CD4-positive, alpha-beta T cell treated with Interleukin-15 for 4 hours (primary cell): ENCODE data around the gene ARHGDIB.

ENCODE experiments used
- DNase-seq: peaks from one replicate; pipeline ENCODE4 v3.0.0-alpha.2; 2020; ENCODE audit warnings: low spot score

The ARHGDIB gene

GRCh38 chr12:14982991-14983390 is 21.6 kb upstream of the ARHGDIB start:
- no peak for DNase-seq

- DNase-seq, result no peak
These were observed 21.2 kb upstream of the ARHGDIB start for GRCh38 chr12:14982562-14982961.

DNA sequence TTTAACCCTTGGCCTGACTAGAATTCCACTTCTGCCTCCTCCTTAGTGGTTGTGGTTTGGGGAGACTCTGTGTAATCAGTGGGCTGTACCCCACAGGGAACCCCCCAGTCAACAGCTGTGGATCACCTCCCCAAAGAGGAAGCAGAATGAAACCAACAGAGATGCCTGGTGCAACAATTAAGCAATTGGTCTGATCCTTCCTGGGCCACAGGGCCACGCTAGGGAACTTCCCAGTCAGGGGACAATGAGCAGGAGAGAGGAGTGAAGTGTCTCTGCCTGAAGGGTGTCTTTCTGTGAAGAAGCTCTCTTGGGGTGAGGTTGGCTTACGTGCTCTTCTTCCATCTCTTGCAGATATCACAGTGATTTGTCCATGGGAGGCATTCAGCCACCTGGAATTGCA is 19.6 kb upstream of the ARHGDIB start:
- DNase-seq, result no peak

- no peak for DNase-seq
These were observed 18.1 kb upstream of the ARHGDIB start for GRCh38 chr12:14979468-14979867.

- DNase-seq, result no peak
These were observed 15.3 kb upstream of the ARHGDIB start for GRCh38 chr12:14976658-14977057.

DNA sequence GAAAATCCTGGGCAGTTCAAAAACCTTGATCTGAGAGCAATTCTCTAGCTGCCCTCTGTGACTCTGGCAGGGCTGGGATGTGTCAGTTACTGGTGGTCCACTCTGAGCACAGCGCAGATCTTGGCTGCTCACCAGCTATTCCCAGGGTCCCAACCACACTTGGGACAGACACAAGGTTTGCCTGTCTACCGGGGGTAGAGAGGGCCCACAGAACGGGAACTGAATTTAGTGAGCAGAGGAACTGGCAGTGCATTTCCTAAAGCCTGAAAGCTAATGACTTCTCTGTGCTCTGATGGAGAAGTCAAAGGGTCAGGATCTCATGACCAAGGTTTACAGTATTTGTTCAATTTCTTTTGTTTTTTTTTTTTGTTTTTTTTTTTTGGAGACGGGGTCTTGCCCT is 14.1 kb upstream of the ARHGDIB start:
- no peak for DNase-seq

GRCh38 chr12:14974633-14975032 is 13.2 kb upstream of the ARHGDIB start:
- no peak for DNase-seq

DNA sequence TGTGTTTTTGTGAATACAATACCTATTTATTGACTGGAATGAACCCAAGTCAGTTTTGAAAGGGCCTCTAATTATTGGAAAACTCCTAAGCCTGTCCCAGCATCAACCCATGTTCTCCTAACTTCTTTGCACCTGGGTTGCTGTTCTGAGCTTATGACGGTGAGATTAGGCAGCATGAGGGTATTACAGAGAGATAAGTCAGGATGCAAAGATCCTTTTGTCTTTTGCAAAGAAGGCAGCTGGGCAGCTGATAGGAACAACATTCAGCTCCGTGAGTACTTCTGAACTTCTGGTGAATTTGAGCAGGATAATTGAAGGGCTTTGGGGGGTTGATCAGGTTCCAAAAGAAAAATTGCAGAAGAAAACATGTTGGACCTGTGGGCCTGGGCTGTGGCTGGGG is 11.4 kb upstream of the ARHGDIB start, which contains the start of gene PDE6H:
PDE6H (plus strand) TSS at position 227 of the 400 bp plus-strand sequence. CDS start 4,971 bp downstream, outside the sequence.
- no peak for DNase-seq

GRCh38 chr12:14970473-14970872 is 9.1 kb upstream of the ARHGDIB start:
- DNase-seq, result no peak

DNA sequence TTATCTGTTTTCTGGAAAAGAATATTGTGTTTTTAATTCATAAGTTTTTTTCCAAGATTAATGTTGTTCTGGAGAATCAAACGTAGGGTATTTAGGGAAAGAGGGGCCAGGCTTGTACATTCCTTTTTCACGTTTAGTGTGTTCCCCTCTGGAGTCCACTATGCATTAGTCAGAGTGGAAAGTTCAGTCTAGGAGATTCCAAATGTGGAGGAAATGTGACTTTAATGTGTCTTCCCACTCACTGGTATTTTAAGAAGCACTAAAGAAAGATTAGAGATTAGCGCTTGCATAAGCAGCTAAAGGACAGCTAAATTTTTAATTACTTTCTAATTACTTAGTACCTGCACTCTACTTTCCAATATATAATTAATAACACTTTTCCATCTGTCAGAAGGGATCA is 7.1 kb upstream of the ARHGDIB start:
- no peak for DNase-seq

GRCh38 chr12:14965221-14965620 is 3.8 kb upstream of the ARHGDIB start:
- no peak for DNase-seq

DNA sequence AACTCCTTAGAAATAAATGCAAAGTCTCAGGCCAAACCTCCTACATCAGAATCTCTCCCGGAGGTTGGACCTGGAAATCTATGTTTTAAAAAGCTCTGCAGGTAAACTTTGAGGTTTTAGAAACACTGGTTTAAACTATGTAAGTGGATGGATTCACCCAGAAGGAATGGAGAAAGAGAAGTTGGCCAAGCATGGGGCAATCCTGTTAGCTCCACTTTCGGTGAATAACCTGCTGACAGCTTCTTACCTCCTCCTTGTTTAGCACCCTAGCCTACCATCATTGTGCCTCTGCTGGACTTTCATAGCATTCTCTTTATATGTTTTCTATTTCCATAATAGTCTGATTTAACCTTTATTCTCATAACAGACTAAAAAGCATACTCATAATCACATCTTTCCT is 3.0 kb upstream of the ARHGDIB start:
- DNase-seq, result no peak

- DNase-seq, result no peak
These were observed 2.1 kb upstream of the ARHGDIB start for GRCh38 chr12:14963520-14963919.

GRCh38 chr12:14962797-14963196 is 1.4 kb upstream of the ARHGDIB start:
- DNase-seq, result no peak

DNA sequence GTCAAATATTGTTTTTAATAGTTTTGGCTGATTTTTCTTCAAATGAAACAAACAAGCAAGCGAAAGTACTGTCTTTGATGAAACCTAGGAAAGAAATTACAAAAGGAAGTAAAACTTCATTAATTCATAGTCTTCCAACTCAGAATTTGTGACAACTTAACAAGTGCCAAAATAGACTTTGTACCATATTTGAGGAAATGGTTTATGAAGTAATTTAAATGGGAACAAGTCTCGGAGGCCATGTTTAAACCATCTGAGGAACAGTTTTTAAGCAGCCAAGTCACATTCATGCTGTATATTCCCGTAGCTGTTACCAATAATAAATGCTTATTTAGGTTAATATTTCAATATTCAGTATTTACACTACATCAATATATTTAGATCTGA is 745 bp upstream of the ARHGDIB start:
- DNase-seq, result no peak

GRCh38 chr12:14960548-14961465 is 594 bp downstream of the ARHGDIB start:
- peak; percentile 67 for DNase-seq

DNA sequence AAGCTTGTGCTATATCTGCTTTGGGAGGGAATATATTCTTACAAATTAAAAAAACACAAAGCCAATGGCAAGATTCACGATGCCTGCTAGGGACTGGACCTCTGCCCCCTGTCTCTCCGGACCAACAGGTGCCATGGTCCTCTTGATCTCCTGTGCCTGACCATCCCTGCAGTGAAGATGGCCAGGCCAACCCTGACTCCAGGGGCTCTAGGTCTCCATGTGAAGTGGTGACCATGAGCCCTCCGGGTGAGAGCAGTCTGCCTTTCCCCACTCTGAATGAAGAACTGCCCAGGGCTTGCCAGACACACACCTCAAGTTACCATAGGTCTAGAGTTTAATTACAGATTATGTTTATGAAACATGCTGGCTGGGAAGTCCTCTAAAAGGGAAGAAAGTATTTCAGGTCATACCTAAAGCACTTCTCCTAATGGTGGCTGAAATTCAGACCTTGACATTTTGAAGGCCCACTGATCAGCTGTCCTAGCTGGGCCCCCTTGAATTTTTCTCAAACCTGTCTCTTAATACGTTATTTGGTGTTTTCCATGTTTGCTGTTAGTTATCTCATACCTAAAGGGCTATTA is 1.4 kb downstream of the ARHGDIB start:
- no peak for DNase-seq

DNA sequence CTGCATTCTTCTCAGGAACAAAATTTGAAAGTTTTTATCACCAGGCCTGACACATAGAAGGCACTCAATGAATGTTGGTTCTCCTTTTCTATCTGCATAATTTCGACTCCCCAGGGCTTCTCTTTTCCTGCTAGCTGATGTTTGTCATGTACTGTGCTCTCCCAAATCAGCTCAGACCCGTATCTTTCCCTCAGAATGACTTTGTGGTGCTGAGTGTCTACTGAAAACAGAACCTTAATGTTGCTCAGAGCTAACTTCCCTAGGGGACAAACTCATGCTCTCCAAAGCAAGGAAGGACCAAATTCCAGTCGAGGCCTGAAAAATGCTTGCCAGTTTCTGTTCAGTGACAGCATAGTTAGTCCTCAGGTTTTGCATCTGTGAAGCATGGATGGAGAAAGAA is 1.9 kb downstream of the ARHGDIB start:
- DNase-seq, result no peak

GRCh38 chr12:14959126-14959440 is 2.3 kb downstream of the ARHGDIB start:
- DNase-seq, result no peak

- peak; percentile 55 for DNase-seq
These were observed 2.9 kb downstream of the ARHGDIB start for GRCh38 chr12:14958361-14959125.

- no peak for DNase-seq
These were observed 3.7 kb downstream of the ARHGDIB start for GRCh38 chr12:14957551-14958168.

GRCh38 chr12:14956905-14957304 is 4.5 kb downstream of the ARHGDIB start:
- peak; percentile 51 for DNase-seq
